Stimulated activated CD4-positive, alpha-beta T cell treated with anti-CD3 and anti-CD28 coated beads, Interleukin-12 subunit alpha, Interleukin-12 subunit beta, amount 100 ng/mL, for 48 hours (primary cell): Measurements from ENCODE around the gene PFKL.
"Not testable (repeated sequence)": the region's sequence is repeated elsewhere in the genome, so short reads cannot be mapped to it uniquely, and the experiment has no call there.

Experiments used
- DNase-seq, 3 donors: peaks; one replicate each; pipeline ENCODE4 v3.0.0-alpha.2; 2020; ENCODE audit warnings: low read depth in 2 of 3, low spot score in 1 of 3

The PFKL gene

GRCh38 chr21:44359396-44359795 is 59.5 kb downstream of the PFKL start:
- no peak for DNase-seq

GRCh38 chr21:44360159-44360558 is 60.3 kb downstream of the PFKL start:
- DNase-seq, result no peak

DNA sequence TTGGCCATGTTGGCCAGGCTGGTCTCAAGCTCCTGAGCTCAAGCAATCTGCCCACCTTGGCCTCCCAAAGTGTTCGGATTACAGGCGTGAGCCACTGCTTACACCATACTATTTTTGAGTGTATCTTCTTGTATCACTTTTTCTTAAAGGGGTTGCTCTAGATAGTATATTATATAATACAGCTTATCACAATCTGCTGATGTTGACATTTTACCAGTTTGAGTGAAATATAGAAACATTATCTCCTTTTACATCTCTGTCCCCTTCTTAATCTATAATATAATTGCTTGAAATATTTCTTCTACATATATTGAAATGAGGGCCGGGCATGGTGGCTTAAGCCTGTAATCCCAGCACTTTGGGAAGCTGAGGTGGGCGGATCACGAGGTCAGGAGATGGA is 62.0 kb downstream of the PFKL start:
- DNase-seq, result not testable (repeated sequence)

DNA sequence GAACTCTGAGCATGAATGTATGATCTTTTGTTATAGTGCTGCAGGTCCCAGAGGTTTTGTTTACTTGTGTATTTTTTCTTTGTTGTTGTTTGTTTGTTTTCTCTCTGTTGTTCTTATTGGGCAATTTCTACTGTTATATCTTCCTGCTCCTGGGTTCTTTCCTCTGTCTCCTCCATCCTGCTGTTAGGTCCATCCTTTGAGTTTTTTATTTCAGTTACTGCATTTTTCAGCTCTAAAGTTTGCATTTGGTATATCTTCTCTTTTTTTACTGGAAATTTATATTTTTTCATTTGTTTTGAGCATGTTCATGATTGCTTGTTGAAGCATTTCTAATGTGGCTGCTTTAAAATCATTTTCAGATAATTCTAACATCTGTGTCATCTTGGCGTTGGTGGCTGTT is 63.4 kb downstream of the PFKL start:
- DNase-seq, result no peak

DNA sequence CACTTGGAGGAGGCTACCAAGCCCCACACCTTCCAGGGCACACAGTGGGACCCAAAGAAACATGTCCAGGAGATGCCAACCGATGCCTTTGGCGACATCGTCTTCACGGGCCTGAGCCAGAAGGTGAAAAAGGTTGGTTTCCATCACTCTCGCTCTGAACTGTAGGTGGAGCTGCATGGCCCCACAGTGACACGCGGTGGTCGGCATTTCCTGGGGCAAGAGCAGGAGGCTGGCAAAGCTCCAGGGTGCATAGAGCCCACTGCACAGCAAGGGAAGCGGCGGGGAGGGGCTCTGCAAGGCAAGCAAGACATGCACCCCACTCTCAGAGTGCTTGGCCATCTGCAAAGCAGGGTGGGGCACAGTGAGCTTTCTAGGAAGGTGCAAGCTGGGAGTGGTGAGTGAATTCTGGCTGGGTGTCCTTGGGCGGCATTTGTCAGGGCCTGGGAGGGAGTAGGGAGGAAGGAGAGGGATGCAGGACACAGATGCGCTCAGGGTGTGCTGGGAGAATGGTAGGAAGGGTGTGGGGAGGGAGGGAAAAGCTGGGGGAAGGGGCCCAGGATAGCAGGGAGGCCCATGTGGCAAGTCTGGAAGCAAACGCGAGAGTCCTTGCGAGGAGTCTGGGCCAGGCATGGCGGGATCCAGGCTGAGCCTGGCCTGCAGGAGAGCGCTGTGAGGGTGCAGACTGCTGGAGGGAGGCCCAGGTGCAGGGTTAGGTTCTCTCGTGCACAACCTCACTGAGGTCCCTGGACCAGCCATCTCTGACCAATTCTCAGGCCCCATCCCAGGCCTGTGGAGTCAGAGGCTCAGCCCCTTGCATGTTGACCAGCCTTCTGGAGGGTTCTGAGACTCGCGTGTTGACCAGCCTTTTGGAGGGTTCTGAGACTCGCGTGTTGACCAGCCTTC is 64.5 kb downstream of the PFKL start:
- no peak for DNase-seq

- no peak for DNase-seq
Measured at GRCh38 chr21:44365251-44365966, 65.6 kb downstream of the PFKL start.

DNA sequence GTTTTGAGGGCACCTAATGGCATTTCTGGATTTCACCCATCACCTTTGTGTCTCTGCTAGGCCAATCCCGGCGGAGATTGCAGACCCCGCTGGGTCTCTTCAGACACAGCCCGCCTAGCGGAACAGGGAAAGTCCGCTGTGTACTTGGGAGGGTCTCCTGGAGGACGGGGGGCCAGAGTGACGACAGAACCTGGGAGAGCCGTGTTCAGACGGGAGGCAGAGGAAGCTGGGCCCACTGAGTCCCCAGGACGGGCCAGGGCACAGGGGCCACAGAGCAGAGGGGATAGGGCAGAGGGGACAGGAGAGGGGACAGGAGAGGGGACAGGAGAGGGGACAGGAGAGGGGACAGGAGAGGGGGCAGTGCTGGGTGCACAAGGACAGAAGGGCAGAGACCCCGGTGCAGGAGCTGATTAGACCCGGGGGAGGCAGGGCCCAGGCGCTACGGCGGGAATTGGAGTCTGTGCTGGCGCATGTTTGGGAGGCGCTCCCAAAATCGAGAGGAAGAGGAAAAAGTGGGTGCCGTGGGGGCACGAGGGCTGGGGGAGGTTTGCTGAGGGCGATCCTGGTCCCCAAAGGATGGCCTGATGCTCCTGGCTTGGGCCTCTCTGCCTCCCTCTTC is 66.2 kb downstream of the PFKL start:
- no peak for DNase-seq

- DNase-seq, result no peak
Measured at GRCh38 chr21:44366586-44367211, 66.8 kb downstream of the PFKL start.

- no peak for DNase-seq
Measured at GRCh38 chr21:44368711-44369446, 69.0 kb downstream of the PFKL start.

DNA sequence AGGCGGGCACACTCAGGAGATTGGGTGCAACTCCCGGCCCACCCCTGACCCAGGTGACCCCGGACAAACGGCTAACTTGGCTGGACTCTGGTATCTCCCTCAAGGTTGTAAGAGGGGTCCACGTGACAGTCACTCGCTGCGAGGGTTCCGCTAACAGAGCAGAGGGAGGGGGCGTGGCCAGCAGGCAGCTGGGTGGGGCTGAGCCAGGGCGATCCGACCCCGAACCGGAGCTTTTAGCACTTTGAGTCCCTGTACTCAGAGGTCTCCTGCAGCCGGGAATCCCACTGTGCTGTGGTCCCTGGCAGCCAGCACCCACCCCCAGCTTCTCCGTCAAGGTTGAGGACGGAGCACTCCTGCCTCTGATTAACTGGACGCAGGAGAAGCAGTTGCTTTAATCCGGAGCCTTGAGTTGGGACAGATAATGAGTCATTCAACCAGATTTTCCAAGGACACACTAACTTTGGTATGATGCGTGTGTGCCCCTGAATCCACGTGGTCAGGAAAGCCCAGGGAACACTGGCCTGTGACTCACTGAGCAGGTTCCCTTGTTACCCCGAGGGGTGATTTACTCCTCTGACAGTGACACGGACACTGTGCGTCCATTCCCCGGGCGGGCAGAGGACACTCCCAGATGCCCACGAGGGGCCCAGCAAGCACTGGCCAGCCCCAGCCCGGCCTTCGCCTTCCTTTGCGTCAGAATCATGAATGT is 70.3 kb downstream of the PFKL start:
- no peak for DNase-seq

DNA sequence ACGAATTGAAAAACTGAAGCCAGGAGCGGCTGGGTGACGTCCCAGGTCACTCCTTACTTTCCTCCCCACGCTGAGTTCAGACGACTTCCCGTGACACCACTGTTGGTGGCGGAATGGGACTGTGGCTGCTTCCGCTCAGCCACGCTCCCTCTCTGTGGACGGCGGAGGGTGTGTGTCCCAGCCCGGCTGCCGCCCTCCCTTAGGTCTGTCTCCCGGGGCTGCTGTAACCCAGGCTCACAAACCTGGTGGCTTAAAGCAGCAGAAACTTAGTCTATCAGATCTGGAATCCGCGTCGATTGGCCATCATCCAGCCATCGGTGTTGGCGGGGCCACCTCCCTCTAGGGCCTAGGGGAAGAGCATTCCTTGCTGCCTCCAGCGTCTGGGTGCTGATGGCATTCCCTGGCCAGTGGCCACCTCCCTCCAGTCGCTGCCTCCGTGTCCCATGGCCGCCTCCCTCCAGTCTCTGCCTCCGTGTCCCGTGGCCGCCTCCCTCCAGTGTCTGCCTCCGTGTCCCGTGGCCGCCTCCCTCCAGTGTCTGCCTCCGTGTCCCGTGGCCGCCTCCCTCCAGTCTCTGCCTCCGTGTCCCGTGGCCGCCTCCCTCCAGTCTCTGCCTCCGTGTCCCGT is 71.0 kb downstream of the PFKL start:
- no peak for DNase-seq

DNA sequence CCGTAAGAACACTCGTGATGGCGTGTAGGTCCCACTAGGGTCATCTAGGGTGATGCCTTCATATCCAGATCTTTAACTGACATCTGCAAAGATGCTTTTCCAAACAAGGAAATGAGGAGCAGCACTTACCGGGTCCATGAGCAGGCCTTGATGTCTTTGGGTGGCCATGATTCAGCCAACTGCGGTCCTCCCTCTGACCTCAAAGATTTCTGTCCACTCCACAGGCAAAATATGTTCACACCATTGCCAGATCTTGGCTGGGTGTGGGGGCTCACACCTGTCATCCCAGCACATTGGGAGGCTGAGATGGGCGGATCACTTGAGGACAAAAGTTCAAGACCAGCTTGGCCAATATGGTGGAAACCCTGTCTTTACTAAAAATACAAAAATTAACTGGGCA is 71.7 kb downstream of the PFKL start:
- DNase-seq, result no peak

DNA sequence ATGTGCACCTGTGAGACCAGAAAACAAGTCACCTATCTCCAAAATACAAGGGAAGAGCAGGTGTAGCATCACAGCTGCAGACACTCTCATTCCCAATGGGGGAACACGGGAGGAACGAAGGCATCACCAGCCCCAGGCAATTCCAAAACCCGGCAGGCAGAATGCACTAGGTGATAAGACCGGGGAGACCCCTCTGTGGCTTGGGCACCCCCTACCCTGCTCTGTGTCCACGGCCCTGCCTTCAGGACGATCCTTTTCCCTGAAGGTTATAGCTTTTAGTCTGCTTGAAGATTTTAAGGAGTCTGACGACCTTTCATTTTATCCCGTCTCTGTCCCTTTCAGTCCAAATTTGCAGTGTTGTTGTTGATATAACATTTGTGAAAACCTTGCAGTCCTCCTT is 72.8 kb downstream of the PFKL start:
- no peak for DNase-seq

DNA sequence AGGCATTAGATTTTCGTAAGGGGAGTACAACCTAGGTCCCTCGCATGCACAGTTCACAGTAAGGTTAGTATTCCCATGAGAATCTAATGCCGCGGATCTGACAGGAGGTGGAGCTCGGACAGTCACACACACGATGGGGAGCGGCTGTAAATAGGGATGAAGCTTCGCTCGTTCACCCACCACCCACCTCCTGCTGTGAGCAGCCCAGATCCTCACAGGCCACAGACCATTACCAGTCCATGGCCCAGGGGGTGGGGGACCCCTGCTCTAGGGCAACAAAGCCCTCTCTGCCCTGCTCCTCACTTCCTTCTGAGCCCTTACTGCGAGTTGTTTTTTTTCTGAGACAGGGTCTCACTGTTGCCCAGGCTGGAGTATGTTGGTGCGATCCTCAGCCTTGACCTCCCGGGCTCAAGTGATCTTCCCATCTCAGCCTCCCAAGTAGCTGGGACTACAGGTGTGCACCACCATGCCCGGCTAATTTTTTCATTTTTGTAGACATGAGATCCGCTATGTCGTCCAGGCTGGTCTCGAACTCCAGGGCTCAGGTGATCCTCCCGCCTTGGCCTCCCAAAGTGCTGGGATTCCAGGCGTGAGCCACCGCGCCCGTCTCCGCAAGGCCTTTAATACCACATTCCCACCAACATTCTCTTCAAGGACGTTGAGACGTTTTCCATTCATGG is 74.9 kb downstream of the PFKL start:
- no peak for DNase-seq

DNA sequence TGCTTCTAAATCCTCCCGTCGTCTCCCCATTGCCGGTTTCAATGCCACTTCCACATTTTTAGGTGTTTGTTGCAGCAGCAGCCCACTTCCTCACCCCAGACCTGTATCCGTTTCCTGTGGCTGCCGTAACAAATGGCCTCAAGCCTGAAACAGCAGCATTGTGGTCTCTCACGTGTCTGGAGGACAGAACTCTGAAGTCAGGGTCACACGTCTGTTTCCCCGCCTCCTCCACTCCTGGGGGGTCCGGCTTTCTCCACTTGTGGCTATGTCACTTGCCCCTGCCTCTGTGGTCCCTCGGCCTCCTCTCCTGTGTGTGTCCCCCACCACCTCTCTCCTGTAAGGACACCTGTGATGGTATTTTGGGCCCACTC is 75.4 kb downstream of the PFKL start:
- DNase-seq, result no peak

DNA sequence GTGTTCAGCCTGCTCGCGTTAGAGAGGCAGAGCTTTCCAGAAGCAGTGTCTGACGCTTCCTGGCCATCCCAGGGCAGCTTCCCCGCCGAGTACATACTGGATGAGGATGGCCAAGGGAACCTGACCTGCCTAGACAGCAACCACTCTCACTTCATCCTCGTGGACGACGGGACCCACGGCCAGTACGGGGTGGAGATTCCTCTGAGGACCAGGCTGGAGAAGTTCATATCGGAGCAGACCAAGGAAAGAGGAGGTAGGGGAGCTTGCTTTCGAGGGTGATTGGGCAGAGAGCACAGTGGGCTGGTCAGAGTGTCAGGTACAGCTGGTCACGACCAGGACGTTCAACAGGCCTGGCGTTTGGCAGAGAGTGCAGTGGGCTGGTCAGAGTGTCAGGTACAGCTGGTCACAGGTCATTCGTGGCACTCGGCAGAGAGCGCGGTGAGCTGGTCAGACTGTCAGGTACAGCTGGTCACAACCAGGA is 75.9 kb downstream of the PFKL start:
- DNase-seq, result no peak

GRCh38 chr21:44376606-44377005 is 76.8 kb downstream of the PFKL start:
- no peak for DNase-seq
